ENCODE data around the gene ZNF775.

- TF ChIP-seq POLR2A (IDR thresholded peaks at IDR 0.05; ENCODE audit: low read depth, low read length) (no peak), POU2F2 (IDR thresholded peaks at IDR 0.05; ENCODE audit: low read depth, low read length) (no peak)
These were observed 15.8 kb upstream of the ZNF775 start for GRCh38 chr7:150363370-150363769.

Measured in GM12891 (cell line).